GM12878 (cell line): Measurements from ENCODE around the gene POLR2B. TPM values are rescaled to one million over a fixed set of nuclear protein-coding genes. Genes with fewer than 3 reads are reported as not detected.
"Not testable (repeated sequence)": the region's sequence is repeated elsewhere in the genome, so short reads cannot be mapped to it uniquely, and the experiment has no call there.

ENCODE experiments used
- ATAC-seq: fragments of 200-7000 bp; cut with Tn5 transposase; 3 replicates; pipeline ENCODE4 v1.9.1; 2020; ENCODE audit warnings: mild to moderate bottlenecking, moderate library complexity
- BruUV-seq: library from RNA; stranded (reverse); fragments of 400-500 nt; replicated peaks from 2 replicates; lab custom pipeline; 2021; lab: Mats Ljungman, UMichigan
- CTCF ChIA-PET: fragments of 300-600 bp; sonication (Branson Sonifier 250); formaldehyde crosslinking; extraction: SDS; loops from one replicate; lab custom pipeline; 2021; ENCODE audit warnings: inconsistent platforms; lab: Yijun Ruan, JAX
- POLR2A ChIA-PET: fragments of 350-600 bp; formaldehyde crosslinking; extraction: SDS; loops from one replicate; lab custom pipeline; 2021; ENCODE audit warnings: inconsistent platforms; lab: Charles Lee
- RAD21 ChIA-PET: fragments of 300-600 bp; sonication (Branson Sonifier 250); formaldehyde crosslinking; loops from one replicate; lab custom pipeline; 2023; ENCODE audit warnings: antibody characterized with exemption; ENCODE audit not compliant: unreplicated experiment; lab: Charles Lee
- SMC1A ChIA-PET: fragments of 300-600 bp; sonication (Branson Sonifier 250); formaldehyde crosslinking; loops from one replicate; lab custom pipeline; 2023; ENCODE audit not compliant: unreplicated experiment, uncharacterized antibody; lab: Charles Lee
- DNase-seq: peaks from one replicate; pipeline ENCODE4 v3.0.0-alpha.2; 2011; ENCODE audit warnings: low read depth, low spot score
- FAIRE-seq: peaks from 3 replicates; lab custom pipeline; 2011; peaks lifted over from hg19 to GRCh38; lab: Jason Lieb, UNC
- H2AFZ ChIP-seq: 2 replicates; pipeline ENCODE4 v1.6.0; 2011; ENCODE audit warnings: low read depth, low read length, control low read depth; ENCODE audit not compliant: control insufficient read depth
- H3K27ac ChIP-seq: 2 replicates; pipeline ENCODE4 v1.5.1; 2011; ENCODE audit warnings: control low read depth; ENCODE audit not compliant: control insufficient read depth, insufficient read depth
- H3K27me3 ChIP-seq, 2 experiments: replicated peaks in 1 of 2; 2 replicates each; pipeline versions ENCODE4 v1.6.0 to v1.6.1; 2011; ENCODE audit warnings: low read length in 1 of 2; ENCODE audit not compliant: control insufficient read depth in 2 of 2, insufficient read depth in 2 of 2
- H3K36me3 ChIP-seq, 2 experiments: 2 replicates each; pipeline ENCODE4 v1.5.1; 2011; ENCODE audit warnings: low read length in 1 of 2; ENCODE audit not compliant: control insufficient read depth in 2 of 2, insufficient read depth in 2 of 2
- H3K4me1 ChIP-seq: 2 replicates; pipeline ENCODE4 v1.6.1; 2011; ENCODE audit warnings: mild to moderate bottlenecking, low read length, moderate library complexity, mixed read lengths; ENCODE audit not compliant: control insufficient read depth, insufficient read depth
- H3K4me2 ChIP-seq: 2 replicates; pipeline ENCODE4 v1.6.0; 2011; ENCODE audit warnings: control low read depth; ENCODE audit not compliant: control insufficient read depth, insufficient read depth
- H3K4me3 ChIP-seq: fragments of 200-600 bp; sonication (generic); 2 replicates; pipeline ENCODE4 v1.5.1; 2016
- H3K79me2 ChIP-seq: 2 replicates; pipeline ENCODE4 v1.6.0; 2011; ENCODE audit warnings: low read length; ENCODE audit not compliant: control insufficient read depth, insufficient read depth
- H3K9ac ChIP-seq: 2 replicates; pipeline ENCODE4 v1.8.0; 2011; ENCODE audit warnings: low read length, control low read depth, mixed read lengths; ENCODE audit not compliant: control insufficient read depth, insufficient read depth
- H3K9me3 ChIP-seq: replicated peaks from 3 replicates; pipeline ENCODE4 v1.5.1; 2011; ENCODE audit warnings: mild to moderate bottlenecking, low read length; ENCODE audit not compliant: control insufficient read depth, insufficient read depth
- H4K20me1 ChIP-seq: 2 replicates; pipeline ENCODE4 v1.6.0; 2011; ENCODE audit not compliant: control insufficient read depth, insufficient read depth
- CEBPZ ChIP-seq: fragments of 150-350 bp; IDR thresholded peaks from 2 replicates; pipeline ENCODE4 v1.6.1; 2016; ENCODE audit warnings: low read depth, low read length
- CTCF ChIP-seq, 3 experiments: IDR thresholded peaks in 2 of 3; conservative IDR thresholded peaks in 1 of 3; 2 replicates each; pipeline ENCODE4 v1.5.1; 2011; ENCODE audit warnings: low read depth in 3 of 3, low read length in 3 of 3, mild to moderate bottlenecking in 3 of 3, control low read depth in 2 of 3, moderate library complexity in 2 of 3, inconsistent platforms in 1 of 3, mixed read lengths in 1 of 3; ENCODE audit not compliant: control insufficient read depth in 2 of 3, insufficient read depth in 1 of 3; ENCODE audit errors: extremely low read depth in 1 of 3
- DPF2 ChIP-seq: fragments of 450-650 bp; IDR thresholded peaks from 2 replicates; pipeline ENCODE4 v1.6.1; 2017; ENCODE audit warnings: mild to moderate bottlenecking
- EP300 ChIP-seq, 2 experiments: fragments of 150-350 bp in 1 of 2; IDR thresholded peaks; 2 replicates each; pipeline ENCODE4 v1.6.1; 2011 to 2012; ENCODE audit warnings: low read depth in 2 of 2, low read length in 2 of 2, borderline replicate concordance in 1 of 2, improper control_type of control experiment in 1 of 2, inconsistent platforms in 1 of 2; ENCODE audit not compliant: control insufficient read depth in 1 of 2
- MAX ChIP-seq: IDR thresholded peaks from 2 replicates; pipeline ENCODE4 v1.6.1; 2012; ENCODE audit warnings: low read depth, low read length, improper control_type of control experiment
- RBBP5 ChIP-seq: fragments of 200-600 bp; sonication (generic); conservative IDR thresholded peaks from 2 replicates; pipeline ENCODE4 v1.6.1; 2016
- RUNX3 ChIP-seq: IDR thresholded peaks from 2 replicates; pipeline ENCODE4 v1.6.1; 2012; ENCODE audit warnings: low read length, inconsistent platforms
- SMARCA5 ChIP-seq: fragments of 450-650 bp; IDR thresholded peaks from 2 replicates; pipeline ENCODE4 v1.6.1; 2017; ENCODE audit warnings: mild to moderate bottlenecking
- YBX1 ChIP-seq: fragments of 450-650 bp; IDR thresholded peaks from 2 replicates; pipeline ENCODE4 v1.6.1; 2016; ENCODE audit warnings: antibody characterized with exemption
- ZBED1 ChIP-seq: IDR thresholded peaks from 2 replicates; pipeline ENCODE4 v1.6.1; 2016; ENCODE audit warnings: borderline replicate concordance
- ZNF207 ChIP-seq: fragments of 450-650 bp; IDR thresholded peaks from 2 replicates; pipeline ENCODE4 v1.6.1; 2014; ENCODE audit warnings: antibody characterized with exemption, mild to moderate bottlenecking, borderline replicate concordance
- WGBS: methylation state at CpG from one replicate; pipeline ENCODE4 v1.1.6; 2016; ENCODE audit warnings: low lambda C conversion rate; ENCODE audit not compliant: insufficient replicate concordance, insufficient coverage; ENCODE audit errors: missing lambda C conversion rate; 5-methylcytosine and 5-hydroxymethylcytosine counted together
- in situ Hi-C: fragments of 300-500 bp; cut with MboI; formaldehyde crosslinking; loops from 9 replicates; pipeline ENCODE4 v1.14.3; 2018; ENCODE audit warnings: mixed read lengths
- intact Hi-C: fragments of 100-400 bp; cut with micrococcal nuclease; formaldehyde crosslinking; loops from one replicate; pipeline ENCODE4 v1.14.2; 2022; ENCODE audit not compliant: unreplicated experiment
- polyA plus RNA-seq, 11 experiments: library from polyadenylated mRNA; depleted of rRNA in 4 of 11; unstranded in 6 of 11; stranded (reverse) in 5 of 11; fragments of >200 nt; fragmentation: Nextera tagmentation in 4 of 11; fragmentation: Illumina TruSeq in 1 of 11; extraction: Ambion mirVana in 4 of 11; extraction: Trizol in 1 of 11; gene quantifications; 1 replicate in 1 of 11; 2 replicates in 10 of 11; pipeline versions ENCODE4 v1.2.1 to v1.2.3, GENCODE V29; 2011 to 2016; ENCODE audit warnings: inconsistent platforms in 2 of 11, missing spikeins in 2 of 11, low read depth in 1 of 11
- total RNA-seq, 4 experiments: library from RNA; depleted of rRNA in 3 of 4; stranded (reverse); fragments of >200 nt in 3 of 4; fragmentation: Illumina TruSeq in 1 of 4; extraction: Trizol in 1 of 4; gene quantifications; 2 replicates each; pipeline versions ENCODE4 v1.2.1 to v1.2.3, GENCODE V29; 2013 to 2021

The POLR2B gene
- total and polyA plus RNA-seq, 10 of the 15 experiments (the other 5 are each of a cell fraction or from before 2014, with no cell fraction given), result 46.0 to 183 (median 99.2) TPM

GRCh38 chr4:57047046-57047445, 68.3 kb downstream of the POLR2B start:
- H3K27ac ChIP-seq, H3K27me3 ChIP-seq, in situ Hi-C loops, H3K4me2 ChIP-seq, H2AFZ ChIP-seq, H3K36me3 ChIP-seq, FAIRE-seq, BruUV-seq, ATAC-seq, H3K9ac ChIP-seq, H4K20me1 ChIP-seq, DNase-seq, H3K9me3 ChIP-seq, RAD21 ChIA-PET, H3K4me3 ChIP-seq, POLR2A ChIA-PET, H3K4me1 ChIP-seq, intact Hi-C loops, H3K79me2 ChIP-seq: not testable (repeated sequence)
- ChIA-PET SMC1A (interaction anchor here (0.6 kb wide), 1 partner anchor 999 kb away, joined by 3 read pairs; no protein-coding TSS in a partner anchor), CTCF (interaction anchor here (0.9 kb wide), 1 partner anchor 9 kb away, joined by 3 read pairs; no protein-coding TSS in a partner anchor)
- WGBS, result 44% methylated on average over 6 of the region's 6 CpGs

GRCh38 chr4:57048590-57049304, 70.1 kb downstream of the POLR2B start:
- no TSS peak for BruUV-seq
- ChIA-PET POLR2A (no interaction called here), SMC1A (interaction anchor here (0.7 kb wide), 1 partner anchor 112 kb away, joined by 3 read pairs; no protein-coding TSS in a partner anchor), CTCF (no interaction called here), RAD21 (interaction anchor here (0.6 kb wide), 1 partner anchor 86 kb away, joined by 3 read pairs; no protein-coding TSS in a partner anchor)
- no peaks in the 10 kb centered on the region for H3K79me2 ChIP-seq
- no peak overlapping the region for H3K27ac ChIP-seq
- 0% methylated on average over 1 of the region's 1 CpG for WGBS
- FAIRE-seq (no peak), DNase-seq (no peak), ATAC-seq (no peak)
- no peak overlapping the region for H3K4me3 ChIP-seq
- H3K4me2 ChIP-seq, result no peak overlapping the region
- H3K36me3 ChIP-seq, result no peaks in the 10 kb centered on the region
- in situ Hi-C loops (no loop called here), intact Hi-C loops (no loop called here)
- H3K4me1 ChIP-seq, result no peaks in the 10 kb centered on the region
- no peaks in the 10 kb centered on the region for H3K9me3 ChIP-seq
- H4K20me1 ChIP-seq, result no peaks in the 10 kb centered on the region
- no peak overlapping the region for H2AFZ ChIP-seq
- no peak overlapping the region for H3K9ac ChIP-seq
- peaks cover 0 to 3% of the 10 kb centered on the region in 2 experiments; a peak in 1 of 4 replicates for H3K27me3 ChIP-seq
- no peak for TF ChIP-seq RUNX3
- TF ChIP-seq MAX, result no peak
- TF ChIP-seq ZNF207, result no peak
- TF ChIP-seq YBX1, result no peak
- no peak for TF ChIP-seq EP300 (IDR thresholded peaks at IDR 0.05; ENCODE audit: borderline replicate concordance in 1 of 2, control insufficient read depth in 1 of 2, low read depth in 2 of 2, low read length in 2 of 2)
- no peak for TF ChIP-seq CEBPZ
- no peak for TF ChIP-seq DPF2
- TF ChIP-seq ZBED1, result no peak
- no peak for TF ChIP-seq CTCF (IDR thresholded peaks at IDR 0.05 in 2 of 3, conservative IDR thresholded peaks at IDR 0.05 in 1 of 3; ENCODE audit: control insufficient read depth in 2 of 3, extremely low read depth in 1 of 3, insufficient read depth in 1 of 3, low read depth in 3 of 3, low read length in 3 of 3)
- TF ChIP-seq RBBP5, result no peak
- TF ChIP-seq SMARCA5, result no peak
